Esophagus muscularis mucosa (tissue), 4 donors: ENCODE results near the gene GIPC1.

Source experiments
- CTCF ChIP-seq, 3 experiments: fragments of 200-600 bp in 2 of 3; fragments of 450-650 bp in 1 of 3; sonication (generic) in 2 of 3; IDR thresholded peaks; one replicate each; pipeline ENCODE4 v1.5.1; 2017 to 2019; ENCODE audit warnings: antibody characterized with exemption in 3 of 3, mild to moderate bottlenecking in 2 of 3, moderate library complexity in 1 of 3
- EP300 ChIP-seq: sonication (generic); formaldehyde crosslinking; IDR thresholded peaks from one replicate; pipeline ENCODE4 v1.6.1; 2017; ENCODE audit warnings: antibody characterized with exemption
- POLR2A ChIP-seq: fragments of 450-650 bp; IDR thresholded peaks from one replicate; pipeline ENCODE4 v1.6.1; 2017; ENCODE audit warnings: antibody characterized with exemption, moderate library complexity, mild to moderate bottlenecking, low read depth

- TF ChIP-seq CTCF (IDR thresholded peaks at IDR 0.05) (no peak), POLR2A (no peak), EP300 (no peak)
These were observed 16.6 kb upstream of the GIPC1 start for GRCh38 chr19:14512406-14512961.
